Measurements from ENCODE around the gene CAMTA1. TPM values are rescaled to one million over a fixed set of nuclear protein-coding genes. Genes with fewer than 3 reads are reported as not detected.

The CAMTA1 gene
- total and polyA plus RNA-seq, 9 of the 15 experiments (the other 6 are each of a cell fraction or from before 2014, with no cell fraction given): 43.9 to 161 (median 65.9) TPM

- TF ChIP-seq RERE (CRISPR knock-in tag; IDR thresholded peaks at IDR 0.05; ENCODE audit: borderline replicate concordance): no peak
- TF ChIP-seq, protein P1, sequence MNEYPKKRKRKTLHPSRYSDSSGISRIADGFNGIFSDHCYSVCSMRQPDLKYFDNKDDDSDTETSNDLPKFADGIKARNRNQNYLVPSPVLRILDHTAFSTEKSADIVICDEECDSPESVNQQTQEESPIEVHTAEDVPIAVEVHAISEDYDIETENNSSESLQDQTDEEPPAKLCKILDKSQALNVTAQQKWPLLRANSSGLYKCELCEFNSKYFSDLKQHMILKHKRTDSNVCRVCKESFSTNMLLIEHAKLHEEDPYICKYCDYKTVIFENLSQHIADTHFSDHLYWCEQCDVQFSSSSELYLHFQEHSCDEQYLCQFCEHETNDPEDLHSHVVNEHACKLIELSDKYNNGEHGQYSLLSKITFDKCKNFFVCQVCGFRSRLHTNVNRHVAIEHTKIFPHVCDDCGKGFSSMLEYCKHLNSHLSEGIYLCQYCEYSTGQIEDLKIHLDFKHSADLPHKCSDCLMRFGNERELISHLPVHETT (CRISPR knock-in tag; conservative IDR thresholded peaks at IDR 0.05 in 1 of 2, IDR thresholded peaks at IDR 0.05 in 1 of 2): no peak
- no peak for TF ChIP-seq ZC3H4 (CRISPR knock-in tag; IDR thresholded peaks at IDR 0.05; ENCODE audit: borderline replicate concordance)
- TF ChIP-seq TFAP4 (CRISPR knock-in tag; IDR thresholded peaks at IDR 0.05; ENCODE audit: borderline replicate concordance): no peak; the same call in 1 of the 2 replicates
- no peak for TF ChIP-seq POLR2AphosphoS5 (IDR thresholded peaks at IDR 0.05; ENCODE audit: control insufficient read depth, insufficient read depth, low read depth, low read length)
- TF ChIP-seq, protein P2, sequence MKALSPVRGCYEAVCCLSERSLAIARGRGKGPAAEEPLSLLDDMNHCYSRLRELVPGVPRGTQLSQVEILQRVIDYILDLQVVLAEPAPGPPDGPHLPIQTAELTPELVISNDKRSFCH (CRISPR knock-in tag; IDR thresholded peaks at IDR 0.05): no peak
- TF ChIP-seq, protein P2 (tag; IDR thresholded peaks at IDR 0.05): no peak
- peak; percentile 95 for TF ChIP-seq CREM (IDR thresholded peaks at IDR 0.05; ENCODE audit: low read depth)
- no peak for TF ChIP-seq GABPB1 (CRISPR knock-in tag; IDR thresholded peaks at IDR 0.05)
- no peak for TF ChIP-seq KDM1A (IDR thresholded peaks at IDR 0.05)
- no peak for TF ChIP-seq ZNF778 (CRISPR knock-in tag; IDR thresholded peaks at IDR 0.05)
- TF ChIP-seq TCF3 (CRISPR knock-in tag; IDR thresholded peaks at IDR 0.05): no peak
- no peak for TF ChIP-seq ZNF121 (CRISPR knock-in tag; conservative IDR thresholded peaks at IDR 0.05)
- TF ChIP-seq SP2 (IDR thresholded peaks at IDR 0.05; ENCODE audit: extremely low read depth, low read depth, low read length, poor library complexity, severe bottlenecking): peak; percentile 31
- TF ChIP-seq, protein P3, sequence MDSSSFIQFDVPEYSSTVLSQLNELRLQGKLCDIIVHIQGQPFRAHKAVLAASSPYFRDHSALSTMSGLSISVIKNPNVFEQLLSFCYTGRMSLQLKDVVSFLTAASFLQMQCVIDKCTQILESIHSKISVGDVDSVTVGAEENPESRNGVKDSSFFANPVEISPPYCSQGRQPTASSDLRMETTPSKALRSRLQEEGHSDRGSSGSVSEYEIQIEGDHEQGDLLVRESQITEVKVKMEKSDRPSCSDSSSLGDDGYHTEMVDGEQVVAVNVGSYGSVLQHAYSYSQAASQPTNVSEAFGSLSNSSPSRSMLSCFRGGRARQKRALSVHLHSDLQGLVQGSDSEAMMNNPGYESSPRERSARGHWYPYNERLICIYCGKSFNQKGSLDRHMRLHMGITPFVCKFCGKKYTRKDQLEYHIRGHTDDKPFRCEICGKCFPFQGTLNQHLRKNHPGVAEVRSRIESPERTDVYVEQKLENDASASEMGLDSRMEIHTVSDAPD (CRISPR knock-in tag; IDR thresholded peaks at IDR 0.05): no peak
Observed at GRCh38 chr1:7704214-7705047, 919.2 kb downstream of the CAMTA1 start (continued).
